Aorta (tissue), 5 donors: ENCODE measurements around the gene HDAC8. TPM values are rescaled to one million over a fixed set of nuclear protein-coding genes. Genes with fewer than 3 reads are reported as not detected.

Experiments used
- ATAC-seq: fragments of 200-7000 bp; cut with Tn5 transposase; one replicate; pipeline ENCODE4 v1.9.1; 2022; ENCODE audit warnings: moderate library complexity; ENCODE audit not compliant: low FRiP score
- DNase-seq, 2 donors: peaks; one replicate each; pipeline ENCODE4 v3.0.0-alpha.2; 2020
- H3K27ac ChIP-seq, 2 donors: one replicate each; pipeline ENCODE4 v1.5.1; 2013; ENCODE audit warnings: low read length in 2 of 2, mild to moderate bottlenecking in 2 of 2, moderate library complexity in 2 of 2, control low read depth in 1 of 2, inconsistent platforms in 1 of 2, low read depth in 1 of 2
- H3K27me3 ChIP-seq, 2 donors: one replicate each; pipeline ENCODE4 v1.6.1; 2013; ENCODE audit warnings: control low read depth in 1 of 2, low read length in 1 of 2, mild to moderate bottlenecking in 1 of 2, moderate library complexity in 1 of 2; ENCODE audit not compliant: insufficient read depth in 2 of 2, control insufficient read depth in 1 of 2
- H3K36me3 ChIP-seq, 2 donors: one replicate each; pipeline ENCODE4 v1.6.1; 2013; ENCODE audit warnings: control low read depth in 1 of 2, low read length in 1 of 2, mild to moderate bottlenecking in 1 of 2; ENCODE audit not compliant: insufficient read depth in 2 of 2, control insufficient read depth in 1 of 2
- H3K4me1 ChIP-seq, 2 donors: one replicate each; pipeline ENCODE4 v1.6.1; 2013; ENCODE audit warnings: low read length in 2 of 2, control low read depth in 1 of 2, mild to moderate bottlenecking in 1 of 2, moderate library complexity in 1 of 2; ENCODE audit not compliant: insufficient read depth in 2 of 2, control insufficient read depth in 1 of 2
- H3K4me3 ChIP-seq, 2 donors: one replicate each; pipeline ENCODE4 v1.5.1; 2013; ENCODE audit warnings: low read length in 2 of 2, control low read depth in 1 of 2, mild to moderate bottlenecking in 1 of 2
- H3K9me3 ChIP-seq: one replicate; pipeline ENCODE4 v1.6.1; 2013; ENCODE audit warnings: mild to moderate bottlenecking, low read length; ENCODE audit not compliant: control insufficient read depth
- WGBS, 2 donors: extraction: QIAGEN DNeasy Blood & Tissue Kit; methylation state at CpG; one replicate each; pipeline ENCODE4 v1.1.7; 2013; 5-methylcytosine and 5-hydroxymethylcytosine counted together
- intact Hi-C, 2 donors: fragments of 100-400 bp; cut with DNase I; formaldehyde crosslinking; loops; one replicate each; pipeline versions ENCODE4 v1.14.2 to v1.15.0; 2022
- polyA plus RNA-seq, 2 donors: library from polyadenylated mRNA; stranded (reverse); fragments of 200-250 nt; gene quantifications; one replicate each; pipeline ENCODE4 v1.2.3, GENCODE V29; 2013
- total RNA-seq, 2 donors: library from RNA; stranded (reverse); fragmentation: NEBNext Ultra II Directional; extraction: Animal tissue kit (Norgen Biotek cat#: 25700); gene quantifications; one replicate each; pipeline ENCODE4 v1.2.1, GENCODE V29; 2021
- donor health status: healthy with polysubstance abuse.
- donor health status: Bipolar disorder and iron deficiency.
- donor health status: DM: no; HTN: no; CAD: no.
- donor health status: DM: no; HTN: no; CAD: no.
- donor health status: DM: yes; HTN: yes; CAD: no.

The HDAC8 gene
- total and polyA plus RNA-seq, 4 donors: 16.8 to 46.4 (median 32.3) TPM

GRCh38 chrX:72475952-72476668 lies 96.5 kb downstream of the HDAC8 start:
- no peak overlapping the region for H3K4me3 ChIP-seq
- no peaks in the 10 kb centered on the region for H3K27me3 ChIP-seq
- intact Hi-C loops: no loop called here
- H3K27ac ChIP-seq: no peak overlapping the region
- WGBS, 2 donors: 63 to 66% methylated on average over 6 of the region's 6 CpGs
- DNase-seq: no peak
- no peak for ATAC-seq
- H3K9me3 ChIP-seq: no peaks in the 10 kb centered on the region
- no peaks in the 10 kb centered on the region for H3K36me3 ChIP-seq
- H3K4me1 ChIP-seq: peaks cover 0 to 2% of the 10 kb centered on the region in 2 donors

- ATAC-seq (no peak), DNase-seq (no peak)
- Histone ChIP-seq H3K9me3 (no peaks in the 10 kb centered on the region), H3K36me3 (no peaks in the 10 kb centered on the region), H3K27ac (no peak overlapping the region), H3K4me1 (peaks cover 0 to 2% of the 10 kb centered on the region in 2 donors), H3K4me3 (no peak overlapping the region), H3K27me3 (no peaks in the 10 kb centered on the region)
- intact Hi-C loops: no loop called here
- WGBS, 2 donors: 88 to 98% methylated on average over 1 of the region's 1 CpG
Observed at GRCh38 chrX:72475338-72475737, 97.3 kb downstream of the HDAC8 start.

DNA sequence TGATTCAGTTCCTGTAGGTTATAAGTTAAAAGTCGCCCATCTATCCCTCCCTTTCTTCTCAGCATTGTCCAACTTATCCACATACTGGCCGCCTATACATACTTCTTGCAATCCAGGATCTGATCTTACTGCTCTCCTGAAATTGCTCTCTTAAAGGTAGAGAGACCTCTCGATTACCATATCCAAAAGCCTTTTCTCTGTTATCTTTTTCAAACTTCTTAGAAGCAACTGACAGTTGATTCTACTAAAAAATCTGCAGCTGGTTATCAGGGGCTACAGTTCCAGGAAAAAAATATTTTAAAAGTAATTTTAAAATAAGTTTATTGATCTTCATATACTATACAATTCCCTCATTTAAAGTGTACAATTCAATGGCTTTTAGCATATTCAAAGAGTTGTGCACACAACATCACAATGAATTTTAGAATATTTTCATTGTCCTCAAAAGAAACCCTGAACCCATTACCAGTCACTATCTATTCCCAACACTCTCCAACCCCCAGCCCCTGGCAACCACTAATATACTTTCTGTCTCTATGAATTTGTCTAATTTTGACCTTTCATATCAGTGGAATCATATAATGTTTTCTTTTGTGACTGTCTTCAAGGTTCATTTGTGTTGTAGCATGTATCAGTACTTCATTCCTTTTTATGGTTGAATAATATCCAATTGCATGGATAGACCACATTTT lies 102.0 kb downstream of the HDAC8 start:
- no peak for ATAC-seq
- intact Hi-C loops: no loop called here
- 66 to 96% methylated on average over 3 of the region's 3 CpGs for WGBS, 2 donors

GRCh38 chrX:72470117-72470516 lies 102.5 kb downstream of the HDAC8 start:
- Histone ChIP-seq H3K4me3 (no peak overlapping the region), H3K27ac (no peak overlapping the region), H3K27me3 (no peaks in the 10 kb centered on the region), H3K36me3 (no peaks in the 10 kb centered on the region), H3K9me3 (no peaks in the 10 kb centered on the region), H3K4me1 (no peaks in the 10 kb centered on the region)
- DNase-seq: no peak
- no peak for ATAC-seq
- intact Hi-C loops: no loop called here
- WGBS, 2 donors: 86 to 100% methylated on average over 1 of the region's 1 CpG

More for the DNA sequence above, 102.0 kb downstream of the HDAC8 start:
- Histone ChIP-seq H3K36me3 (no peaks in the 10 kb centered on the region), H3K4me3 (no peak overlapping the region), H3K27me3 (no peaks in the 10 kb centered on the region), H3K27ac (no peak overlapping the region), H3K4me1 (no peaks in the 10 kb centered on the region), H3K9me3 (no peaks in the 10 kb centered on the region)
- DNase-seq: no peak

- Histone ChIP-seq H3K9me3 (no peaks in the 10 kb centered on the region), H3K27ac (no peak overlapping the region), H3K4me1 (no peaks in the 10 kb centered on the region), H3K4me3 (no peak overlapping the region), H3K27me3 (no peaks in the 10 kb centered on the region), H3K36me3 (no peaks in the 10 kb centered on the region)
- intact Hi-C loops: no loop called here
- WGBS, 2 donors: 55 to 80% methylated on average over 2 of the region's 2 CpGs
- DNase-seq (no peak), ATAC-seq (no peak)
Observed at GRCh38 chrX:72468607-72469006, 104.0 kb downstream of the HDAC8 start.

DNA sequence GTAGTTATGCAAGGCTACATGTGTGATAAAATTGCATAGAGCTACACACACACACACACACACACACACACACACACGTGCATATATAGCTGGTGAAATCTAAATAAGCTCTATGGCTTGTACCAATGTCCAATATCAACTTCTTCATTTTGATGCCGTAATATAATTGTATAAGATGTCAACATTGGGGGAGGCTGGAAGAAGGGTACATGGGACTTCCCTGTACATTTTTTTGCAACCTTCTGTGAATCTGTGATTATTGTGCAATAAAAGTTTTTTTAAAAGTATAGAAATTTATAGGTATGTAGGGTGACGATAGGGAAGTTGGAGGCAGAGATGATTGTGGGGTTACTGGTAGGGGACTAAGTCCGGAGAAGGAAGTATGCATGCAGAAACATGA lies 105.5 kb downstream of the HDAC8 start:
- no peaks in the 10 kb centered on the region for H3K9me3 ChIP-seq
- WGBS, 2 donors: 82 to 94% methylated on average over 4 of the region's 4 CpGs
- no peaks in the 10 kb centered on the region for H3K27me3 ChIP-seq
- no peak overlapping the region for H3K4me3 ChIP-seq
- DNase-seq (no peak), ATAC-seq (no peak)
- H3K27ac ChIP-seq: no peak overlapping the region
- H3K36me3 ChIP-seq: no peaks in the 10 kb centered on the region
- intact Hi-C loops: no loop called here
- H3K4me1 ChIP-seq: no peaks in the 10 kb centered on the region

GRCh38 chrX:72466493-72466892 lies 106.2 kb downstream of the HDAC8 start:
- intact Hi-C loops: no loop called here
- ATAC-seq (no peak), DNase-seq (no peak)
- no peaks in the 10 kb centered on the region for H3K4me1 ChIP-seq
- no peaks in the 10 kb centered on the region for H3K27me3 ChIP-seq
- no peaks in the 10 kb centered on the region for H3K36me3 ChIP-seq
- no peak overlapping the region for H3K27ac ChIP-seq
- no peak overlapping the region for H3K4me3 ChIP-seq
- 21 to 36% methylated on average over 3 of the region's 3 CpGs for WGBS, 2 donors
- H3K9me3 ChIP-seq: no peaks in the 10 kb centered on the region

DNA sequence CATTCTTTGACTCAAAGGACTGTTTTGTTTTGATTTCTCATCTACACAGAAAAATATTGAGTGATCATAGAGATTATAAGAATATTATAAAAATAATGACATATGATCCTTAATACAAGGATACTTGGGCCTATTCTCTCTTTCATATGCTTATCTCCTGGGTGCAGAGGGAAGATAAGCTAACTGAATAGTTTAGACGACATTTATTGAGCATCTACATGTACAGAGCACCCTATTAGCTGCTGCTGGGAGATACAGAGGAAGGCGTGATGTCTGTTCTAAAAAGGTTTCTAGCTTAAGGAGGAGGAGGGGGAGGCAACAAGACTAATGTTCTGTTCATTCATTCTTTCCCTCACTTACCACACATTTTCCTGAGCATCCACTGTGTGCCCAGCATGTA lies 106.8 kb downstream of the HDAC8 start:
- no peaks in the 10 kb centered on the region for H3K27me3 ChIP-seq
- DNase-seq (no peak), ATAC-seq (no peak)
- H3K4me3 ChIP-seq: no peak overlapping the region
- WGBS, 2 donors: 60 to 90% methylated on average over 2 of the region's 2 CpGs
- H3K36me3 ChIP-seq: no peaks in the 10 kb centered on the region
- no peak overlapping the region for H3K27ac ChIP-seq
- intact Hi-C loops: no loop called here
- no peaks in the 10 kb centered on the region for H3K4me1 ChIP-seq
- no peaks in the 10 kb centered on the region for H3K9me3 ChIP-seq

- H3K36me3 ChIP-seq: no peaks in the 10 kb centered on the region
- 42 to 45% methylated on average over 5 of the region's 5 CpGs for WGBS, 2 donors
- ATAC-seq (no peak), DNase-seq (no peak)
- no peak overlapping the region for H3K27ac ChIP-seq
- no peaks in the 10 kb centered on the region for H3K27me3 ChIP-seq
- peaks cover 0 to 2% of the 10 kb centered on the region in 2 donors for H3K4me1 ChIP-seq
- no peaks in the 10 kb centered on the region for H3K9me3 ChIP-seq
- H3K4me3 ChIP-seq: no peak overlapping the region
- intact Hi-C loops: no loop called here
Observed at GRCh38 chrX:72461766-72462165, 110.9 kb downstream of the HDAC8 start.
